GM19025 (cell line): ENCODE results near the gene BABAM1.
A peak's percentile ranks its signal among the peaks of the same experiment; 100 is the strongest.

ENCODE experiments used
- ATAC-seq: cut with Tn5 transposase; IDR thresholded peaks from one replicate; pipeline ENCODE4 v1.9.1; 2021; ENCODE audit warnings: mild to moderate bottlenecking, low read depth, moderate library complexity; ENCODE audit not compliant: unreplicated experiment

Gene BABAM1

DNA sequence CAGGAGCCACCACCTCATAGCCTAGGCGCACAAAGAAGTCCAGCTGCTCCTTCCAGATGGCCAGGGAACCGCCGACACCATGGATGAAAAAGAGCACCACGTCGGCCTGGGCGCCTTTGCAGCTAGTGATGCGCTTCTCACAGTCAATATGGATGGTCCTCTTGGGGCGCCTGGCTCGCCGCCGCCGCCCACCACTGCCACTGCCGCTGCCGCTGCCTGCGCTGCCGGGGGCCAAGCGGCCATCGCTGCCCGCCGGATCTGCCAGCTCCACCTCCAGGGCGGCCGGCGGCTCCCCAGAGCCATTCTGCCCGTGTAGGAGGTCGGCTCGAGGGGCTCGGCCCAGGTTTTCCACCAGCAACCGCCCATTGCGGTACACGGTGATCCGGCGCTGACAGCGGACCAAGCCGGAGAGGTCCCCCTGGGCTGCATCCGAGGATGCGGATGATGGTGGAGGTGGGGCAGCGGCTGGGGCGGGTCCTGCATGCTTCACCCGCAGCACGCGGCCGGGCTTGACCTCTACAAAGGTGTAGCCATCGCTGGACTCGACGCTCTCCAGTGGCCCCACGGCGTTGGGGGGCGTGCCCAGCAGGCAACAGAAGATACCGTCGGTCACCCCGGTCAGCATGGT, 33.9 kb downstream of the BABAM1 start:
- ATAC-seq: no peak

DNA sequence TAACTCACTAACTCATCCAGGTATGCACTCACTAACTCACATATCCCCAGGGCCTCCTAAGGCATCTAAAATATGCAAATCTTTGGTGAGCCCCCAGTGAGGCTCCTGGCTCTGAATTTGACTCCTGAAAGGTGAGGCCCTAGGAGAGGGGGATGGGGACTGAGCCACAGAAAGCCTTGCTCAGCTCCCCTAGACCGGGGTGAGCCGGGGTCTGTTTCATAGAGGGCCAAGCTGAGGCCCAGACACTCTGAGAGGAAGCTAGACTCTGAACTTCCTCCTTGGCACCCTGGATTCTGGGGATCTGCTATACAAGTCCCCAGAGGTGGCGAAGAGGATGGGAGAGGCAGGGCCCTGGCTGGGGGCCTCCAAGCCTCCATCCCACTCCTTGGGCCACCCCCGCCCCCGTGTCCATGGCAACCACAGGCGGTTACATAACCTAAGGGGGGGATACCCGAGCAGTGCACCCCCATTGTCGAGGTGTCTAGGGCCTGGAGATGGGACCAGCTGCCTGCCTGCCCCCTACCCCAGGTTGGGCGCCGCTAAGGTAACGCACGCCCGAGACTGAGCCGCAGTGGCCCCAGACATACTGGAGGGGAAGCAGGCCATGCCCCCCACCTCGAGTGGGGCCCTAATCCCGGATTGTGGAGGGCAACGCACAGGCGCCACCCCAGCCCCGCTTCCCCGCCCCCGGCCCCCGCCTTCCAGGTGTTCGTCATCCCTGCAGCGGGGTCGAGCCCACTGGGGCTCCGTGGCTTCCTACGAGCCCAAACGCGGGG, 35.3 kb downstream of the BABAM1 start:
- no peak for ATAC-seq

DNA sequence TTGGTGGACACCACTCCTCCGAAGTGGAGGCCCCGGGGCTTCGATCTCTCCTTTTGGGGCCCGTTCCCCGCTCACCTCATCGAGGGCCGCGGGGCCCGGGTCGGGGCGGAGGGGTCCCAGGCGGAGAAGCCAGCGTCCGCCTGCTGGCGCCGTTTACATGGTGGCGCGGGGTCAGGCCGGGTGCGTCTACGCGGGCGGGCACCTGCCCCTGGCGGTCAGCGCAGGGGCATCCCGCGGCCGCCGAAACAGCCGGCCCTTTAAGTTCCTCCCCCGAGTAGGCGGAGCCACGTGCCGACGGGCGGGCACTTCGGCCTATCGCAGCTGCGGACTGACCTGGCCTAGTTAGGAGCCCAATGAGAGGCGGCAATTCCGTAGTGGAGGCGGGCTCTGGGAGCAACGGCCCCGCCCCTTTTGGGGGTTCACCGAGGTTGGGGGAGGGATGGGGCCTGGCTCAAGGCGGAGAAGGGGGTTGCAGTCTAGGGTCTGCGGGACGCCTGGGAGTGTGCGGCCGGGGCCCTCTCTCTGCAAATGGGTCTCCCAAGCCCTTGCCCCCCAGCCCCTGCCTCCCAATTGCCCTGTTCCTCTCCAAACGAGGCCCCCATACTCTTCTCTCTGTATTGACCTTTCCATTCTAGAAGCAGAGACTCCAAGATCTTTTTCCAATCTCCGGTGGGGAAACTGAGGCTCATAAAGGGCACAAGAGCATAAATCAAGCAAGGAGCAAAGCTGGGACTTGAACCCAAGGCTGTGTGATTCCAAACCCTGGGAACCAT, 36.1 kb downstream of the BABAM1 start, which contains the start of gene ABHD8:
Gene ABHD8 (minus strand): TSS at position 259 of the 773 bp plus-strand sequence. CDS start 1,809 bp downstream, outside the sequence.
- ATAC-seq: peak; percentile 55

DNA sequence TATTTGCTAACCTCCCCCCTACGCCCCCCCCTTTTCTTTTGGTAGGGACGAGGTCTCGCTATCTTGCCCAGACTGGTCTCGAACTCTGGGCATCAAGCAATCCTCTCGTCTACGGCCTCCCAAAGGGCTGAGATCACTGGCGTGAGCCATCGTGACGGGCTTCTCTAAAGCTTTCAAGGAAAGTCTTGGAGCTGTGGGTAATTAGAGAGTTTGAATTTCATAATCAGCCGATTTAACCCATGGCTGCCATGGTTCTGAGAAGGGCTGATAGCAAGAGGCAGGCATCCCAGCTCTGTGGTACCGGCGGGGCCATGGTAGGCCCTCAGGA, 36.7 kb downstream of the BABAM1 start:
- ATAC-seq: no peak

DNA sequence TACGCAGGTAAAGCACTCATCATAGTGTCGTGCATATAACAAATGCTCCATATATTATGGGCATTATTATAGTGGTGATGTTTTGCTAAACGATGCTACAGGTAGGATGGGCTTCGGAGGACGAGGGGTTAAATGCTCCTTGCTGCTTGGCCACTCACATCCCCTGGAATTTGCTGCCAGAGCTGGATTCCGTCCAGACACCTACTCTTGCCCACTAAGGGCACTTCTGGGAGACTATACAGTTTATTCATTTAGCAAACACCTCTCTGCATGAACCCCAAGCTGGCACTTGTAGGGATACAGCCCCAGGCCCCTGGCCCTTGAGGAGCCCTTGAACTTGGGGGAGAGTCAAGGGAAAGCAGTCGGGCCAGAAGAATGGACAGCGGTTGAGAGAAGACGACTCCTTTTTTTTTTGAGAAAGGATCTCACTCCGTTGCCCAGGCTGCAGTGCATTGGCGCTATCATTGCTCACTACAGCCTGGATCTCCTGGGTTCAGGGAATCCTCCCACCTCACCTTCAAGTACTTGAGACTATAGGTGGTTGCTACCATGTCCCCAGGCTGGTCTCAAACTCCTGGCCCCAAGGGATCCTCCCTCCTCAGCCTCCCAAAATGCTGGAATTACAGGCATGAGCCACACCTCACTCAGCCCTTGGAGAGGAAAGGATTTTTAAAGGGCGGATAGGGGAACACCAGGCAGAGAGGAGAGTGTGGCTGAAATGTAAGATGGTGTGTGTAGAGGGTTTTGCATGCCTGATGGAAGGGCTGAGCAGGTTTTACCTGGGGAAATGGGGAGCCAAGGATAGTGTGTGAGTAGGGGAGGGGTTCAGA, 37.4 kb downstream of the BABAM1 start:
- ATAC-seq: no peak

DNA sequence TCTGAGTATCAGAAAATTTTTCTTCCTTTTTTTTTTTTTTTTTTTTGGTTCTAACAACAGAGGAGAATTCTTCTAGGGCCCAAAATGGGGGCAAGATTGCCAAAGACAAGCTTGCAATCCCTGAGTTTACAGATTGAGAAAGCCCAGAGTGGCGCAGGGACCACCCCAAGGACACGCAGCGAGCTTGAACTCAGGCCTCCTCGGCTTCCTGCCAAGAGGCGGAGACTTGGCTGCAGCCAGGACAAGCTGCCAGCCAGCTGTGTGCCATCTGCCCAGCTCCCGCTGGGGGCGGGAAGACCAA, 37.9 kb downstream of the BABAM1 start:
- ATAC-seq: no peak

DNA sequence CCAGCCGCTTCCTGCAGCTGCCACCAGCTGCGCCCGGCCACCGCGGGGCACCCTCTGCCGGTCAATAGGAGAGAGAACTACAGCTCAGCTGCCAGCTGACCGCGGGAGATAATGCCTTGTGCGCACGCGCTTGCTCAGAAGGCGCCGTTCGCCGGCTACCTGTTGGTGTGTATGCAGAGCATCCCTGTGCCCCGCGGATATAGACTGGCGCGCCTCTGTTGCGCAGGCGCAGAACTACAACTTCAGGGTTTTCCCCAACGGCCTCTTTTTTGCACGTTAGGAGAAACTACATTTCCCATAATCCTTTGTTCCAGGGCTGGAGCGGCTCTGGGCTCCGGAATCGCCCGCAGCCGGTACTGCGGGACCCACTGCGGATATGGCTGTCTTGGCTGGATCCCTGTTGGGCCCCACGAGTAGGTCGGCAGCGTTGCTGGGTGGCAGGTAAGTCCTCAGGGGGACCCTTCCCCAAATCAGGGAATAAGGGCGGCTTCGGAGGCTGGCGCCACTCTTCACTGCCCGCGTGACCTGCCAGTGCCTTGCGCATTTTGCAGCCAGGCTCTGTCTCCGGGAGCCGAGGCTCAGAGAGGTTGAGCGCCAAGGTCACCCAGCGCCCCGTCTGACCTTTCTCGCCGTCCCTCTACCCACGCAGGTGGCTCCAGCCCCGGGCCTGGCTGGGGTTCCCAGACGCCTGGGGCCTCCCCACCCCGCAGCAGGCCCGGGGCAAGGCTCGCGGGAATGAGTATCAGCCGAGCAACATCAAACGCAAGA, 38.5 kb downstream of the BABAM1 start, which contains the start of gene MRPL34:
Gene MRPL34 (plus strand): TSS at position 356 of the 768 bp plus-strand sequence. CDS start 21 bp downstream, at position 377.
- peak; percentile 68 for ATAC-seq

DNA sequence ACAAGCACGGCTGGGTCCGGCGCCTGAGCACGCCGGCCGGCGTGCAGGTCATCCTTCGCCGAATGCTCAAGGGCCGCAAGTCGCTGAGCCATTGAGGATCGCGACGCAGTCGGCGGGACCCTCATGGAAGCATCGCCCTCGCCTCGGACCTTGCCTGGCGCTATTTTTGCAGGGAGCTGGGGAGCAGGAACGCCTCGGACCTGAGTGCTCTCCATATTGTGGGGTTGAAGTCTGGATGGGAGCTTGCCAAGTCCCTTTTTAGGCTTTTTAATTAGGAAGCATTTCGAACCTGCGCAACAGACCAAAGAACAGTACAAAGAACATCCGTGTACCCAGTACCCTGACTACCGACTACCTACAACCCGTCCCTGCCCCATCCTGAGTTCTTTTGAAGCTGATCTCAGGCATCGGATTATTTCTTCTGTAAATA, 39.1 kb downstream of the BABAM1 start:
- ATAC-seq: no peak

DNA sequence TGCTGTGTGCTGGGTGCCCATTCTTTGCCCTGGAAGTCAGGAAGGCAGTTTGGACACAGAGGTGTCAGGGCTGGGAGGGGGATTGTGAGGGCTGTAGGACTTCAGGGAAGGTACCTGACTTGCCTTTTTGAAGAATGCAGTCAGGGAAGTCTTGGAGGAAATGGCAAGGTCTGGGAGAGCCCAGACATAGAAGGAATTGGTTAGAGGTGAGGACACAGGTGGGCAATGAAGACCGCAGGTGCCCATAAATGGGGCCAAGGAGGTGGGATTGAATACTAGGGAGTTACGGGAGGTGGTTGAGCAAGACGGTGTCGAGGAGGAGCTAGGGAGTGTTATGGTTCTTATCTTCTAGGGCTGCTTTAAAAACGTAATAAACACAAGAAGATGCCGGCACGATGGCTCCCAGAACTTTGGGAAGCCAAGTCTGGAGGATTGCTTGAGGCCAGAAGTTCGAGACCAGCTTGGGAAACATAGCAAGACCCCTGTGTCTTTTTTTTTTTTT, 40.7 kb downstream of the BABAM1 start:
- ATAC-seq: no peak

DNA sequence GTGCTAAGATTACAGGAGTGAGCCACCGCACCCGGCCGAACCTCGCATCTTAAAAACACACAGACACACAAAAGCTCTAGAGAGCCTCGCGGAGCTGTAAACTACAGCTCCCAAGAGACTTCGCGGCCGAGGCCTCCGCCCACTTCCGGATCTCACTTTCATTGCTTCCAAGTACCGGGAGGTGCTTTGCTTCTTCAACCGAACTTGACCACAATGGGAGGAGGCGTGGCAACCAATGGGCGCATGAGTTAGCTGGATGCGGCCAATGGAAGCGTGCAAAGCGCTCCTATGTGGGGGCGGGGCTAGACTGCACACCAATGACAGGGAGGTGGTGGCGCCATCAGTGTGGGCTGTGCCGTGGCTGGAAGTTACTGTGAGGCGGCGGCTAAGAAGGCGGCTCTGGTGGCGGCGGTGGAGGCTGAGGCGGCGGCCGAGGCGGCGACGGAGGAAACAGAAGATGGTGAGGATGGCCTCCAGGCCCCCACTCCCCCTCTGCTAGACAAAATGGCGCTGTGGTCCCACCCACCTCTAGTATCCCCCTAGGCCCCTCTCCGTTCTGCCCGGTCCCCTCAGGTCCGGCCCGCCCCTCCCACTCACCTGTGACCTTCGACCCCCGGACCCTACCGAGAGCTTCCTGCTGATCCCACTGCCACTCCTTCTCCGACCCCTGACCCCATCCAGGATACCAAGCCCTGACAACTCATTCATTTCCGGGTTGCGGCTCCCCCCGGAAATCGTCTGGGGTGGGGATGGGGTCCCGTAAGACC, 42.1 kb downstream of the BABAM1 start, which contains the start of gene DDA1:
Gene DDA1 (plus strand): TSS at position 366 of the 767 bp plus-strand sequence. CDS start 92 bp downstream, at position 458.
- peak; percentile 65 for ATAC-seq

DNA sequence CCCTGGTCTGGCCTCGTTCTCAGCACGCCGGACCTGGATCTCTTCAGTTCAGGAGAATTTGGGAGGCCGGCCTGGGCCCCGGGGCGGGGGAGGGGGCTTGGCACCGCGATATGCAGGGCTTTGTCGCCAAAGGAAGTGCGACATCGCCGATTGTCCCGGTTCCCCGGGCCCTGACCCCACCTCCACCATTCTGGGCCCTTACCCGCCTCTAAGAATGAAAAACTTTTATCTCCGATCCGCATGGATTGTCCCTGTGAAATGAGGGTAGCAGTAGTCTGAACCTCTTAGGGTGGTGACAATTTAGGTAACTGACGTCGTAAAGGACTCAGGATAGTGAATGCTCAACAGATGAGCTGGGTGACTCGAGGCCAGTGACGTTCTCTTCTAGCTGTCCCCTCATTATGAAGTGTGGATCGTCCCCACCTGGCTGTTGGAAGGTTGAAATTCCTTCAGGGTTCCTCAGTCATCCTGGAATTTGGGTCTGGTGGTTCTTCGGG, 42.8 kb downstream of the BABAM1 start:
- no peak for ATAC-seq

DNA sequence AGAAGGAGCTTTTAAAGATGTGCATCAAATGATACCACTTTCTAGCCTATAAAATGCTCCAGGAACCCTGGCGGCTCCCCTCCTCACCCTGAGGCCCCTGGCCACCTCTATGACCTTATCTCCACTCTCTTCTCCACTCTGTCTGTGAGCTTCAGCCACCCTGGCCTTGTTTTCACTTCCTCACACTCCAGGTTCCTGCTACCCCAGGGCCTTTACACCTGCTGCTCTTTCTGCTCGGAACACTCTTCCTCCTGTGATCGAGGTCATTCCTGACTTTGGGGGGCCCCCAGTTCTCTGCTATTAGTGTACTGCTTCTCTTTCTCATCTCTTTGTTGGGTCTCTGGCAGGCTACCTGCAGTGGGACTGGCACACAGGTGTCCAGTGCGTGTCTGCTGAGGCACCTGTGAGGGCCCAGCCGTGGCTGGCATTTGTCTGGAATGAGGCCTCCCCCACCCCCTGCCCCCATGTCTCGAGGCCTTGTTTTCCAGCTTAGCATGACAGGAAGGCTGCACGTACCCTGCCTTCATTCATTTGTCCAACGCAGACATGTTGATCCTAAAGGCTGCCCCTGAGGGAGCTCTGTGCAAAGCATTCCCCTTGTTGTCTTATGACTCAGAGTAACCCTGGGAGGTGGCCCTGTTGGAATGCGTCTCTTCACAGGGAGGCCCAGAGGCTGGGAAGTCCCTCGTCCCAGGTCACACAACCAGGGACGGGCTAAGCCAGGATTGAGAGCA, 44.4 kb downstream of the BABAM1 start:
- no peak for ATAC-seq

DNA sequence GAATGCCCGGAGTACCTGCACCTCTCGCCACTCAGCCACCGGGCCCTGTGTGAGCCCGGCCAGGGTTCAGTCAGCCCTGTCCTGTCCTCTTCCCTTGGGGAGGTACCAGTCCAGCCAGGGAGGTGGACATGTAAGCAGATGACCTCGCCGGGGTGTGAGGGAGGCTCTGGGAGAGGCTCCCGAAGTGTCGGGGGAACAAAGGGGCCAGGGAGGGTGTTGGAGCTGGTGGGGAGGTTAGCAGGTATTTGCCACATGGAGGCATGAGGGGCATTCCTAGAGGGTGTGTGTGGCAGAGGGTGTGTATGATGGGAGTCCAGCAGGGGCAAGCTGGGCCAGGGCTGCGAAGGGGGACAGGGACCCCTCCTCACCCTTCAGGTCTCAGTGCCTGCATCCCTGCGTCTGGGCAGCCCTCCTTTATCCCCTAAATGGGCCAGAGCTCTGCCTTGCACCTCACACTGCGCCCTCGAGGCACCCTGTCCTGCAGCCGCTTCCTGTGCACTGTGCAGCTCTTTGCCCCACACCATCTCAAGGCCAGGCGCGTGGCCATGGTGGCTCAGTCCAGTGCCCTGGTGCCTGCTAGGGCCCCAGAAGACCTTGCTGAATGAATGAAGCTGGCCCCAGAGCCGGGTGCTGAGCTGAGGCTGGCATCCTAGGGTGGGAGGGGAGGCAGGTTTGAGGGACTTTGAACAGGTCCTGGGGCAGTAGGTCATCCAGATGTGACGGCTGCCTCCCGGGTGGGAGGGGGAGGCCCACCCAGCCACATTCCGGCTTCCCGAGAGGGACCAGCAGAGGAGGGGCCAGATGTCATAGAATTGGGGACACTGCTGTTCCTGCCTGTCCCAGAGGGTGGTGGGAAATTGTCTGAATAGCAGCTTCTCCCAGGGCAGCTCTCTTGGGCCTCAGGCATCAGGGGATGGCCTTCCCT, 45.2 kb downstream of the BABAM1 start:
- no peak for ATAC-seq

DNA sequence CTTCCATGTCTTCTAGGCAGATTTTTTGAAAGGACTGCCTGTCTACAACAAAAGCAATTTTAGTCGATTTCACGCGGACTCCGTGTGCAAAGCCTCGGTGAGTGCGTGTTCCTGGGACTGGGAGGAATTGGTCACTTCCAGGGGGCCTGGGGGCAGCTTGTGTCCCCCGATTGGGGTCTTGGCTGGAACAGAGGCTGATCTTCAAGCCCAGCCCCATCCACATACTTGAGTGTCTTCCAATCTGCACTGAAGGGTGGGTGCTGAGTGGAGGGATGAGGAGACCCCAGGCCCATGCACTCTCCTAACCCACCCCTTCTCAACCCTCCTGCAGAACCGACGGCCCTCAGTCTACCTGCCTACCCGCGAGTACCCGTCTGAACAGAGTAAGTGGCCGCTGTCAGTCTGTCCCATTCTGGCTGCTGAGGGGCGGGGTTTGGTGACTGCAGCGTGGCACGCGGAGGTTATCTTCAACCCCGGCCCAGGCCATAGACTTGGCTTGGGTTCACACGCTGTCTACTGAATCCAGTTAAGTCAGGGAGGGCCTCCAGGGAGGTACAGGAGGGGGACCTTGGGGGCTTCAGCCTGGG, 46.9 kb downstream of the BABAM1 start:
- ATAC-seq: no peak

DNA sequence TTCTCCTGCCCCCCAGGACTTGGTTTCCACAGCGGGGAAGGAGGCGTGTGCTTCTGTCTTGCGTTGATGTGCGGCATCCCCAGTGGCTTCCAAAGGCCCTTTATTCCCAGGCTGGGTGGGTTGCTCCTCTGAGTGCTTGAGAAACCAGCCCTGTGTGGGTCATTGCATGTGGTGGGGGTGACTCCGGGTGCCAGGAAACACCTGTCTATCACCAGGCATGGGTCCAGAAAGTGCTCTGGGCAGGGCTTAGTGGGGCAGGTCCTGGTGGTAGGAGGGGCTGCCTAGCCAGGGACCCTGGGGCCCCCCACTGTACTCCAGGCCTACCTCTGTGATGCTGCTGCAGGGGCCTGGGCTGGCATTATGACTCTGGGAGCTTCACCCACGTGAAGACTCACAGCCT, 51.7 kb downstream of the BABAM1 start:
- no peak for ATAC-seq

DNA sequence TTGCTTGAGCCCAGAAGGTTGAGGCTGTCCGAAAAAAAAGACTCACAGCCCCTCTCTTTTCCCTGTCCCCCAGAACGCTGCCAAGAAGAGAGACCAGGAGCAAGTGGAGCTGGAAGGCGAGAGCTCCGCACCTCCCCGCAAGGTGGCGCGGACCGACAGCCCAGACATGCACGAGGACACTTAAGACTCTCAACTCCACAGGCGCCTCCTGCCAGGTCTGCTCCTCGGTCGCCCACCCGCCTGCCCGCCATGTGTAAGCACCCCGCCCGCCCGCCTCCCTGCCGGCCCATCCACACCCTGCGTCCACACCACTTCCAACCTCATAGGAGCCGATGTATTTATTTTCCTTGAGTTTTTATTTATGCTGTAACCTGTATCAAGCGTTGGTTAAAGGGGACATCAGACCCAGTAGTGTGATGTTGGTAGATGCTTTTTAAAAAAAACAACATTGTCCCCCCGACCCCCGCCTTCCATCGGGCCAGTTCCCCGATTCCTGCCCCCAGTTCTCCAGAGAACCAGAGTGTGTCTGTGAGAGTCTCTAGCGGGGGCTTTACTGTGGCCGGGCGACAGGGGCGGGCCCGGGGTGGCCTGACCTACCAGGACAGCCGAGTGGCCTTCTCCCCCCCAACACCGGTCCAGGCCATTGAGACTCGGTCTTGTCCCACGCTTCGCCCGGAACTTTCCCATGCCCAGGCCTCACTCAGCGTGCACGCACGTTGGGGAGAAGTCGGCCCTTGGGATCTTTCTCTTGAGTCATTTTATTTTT, 52.4 kb downstream of the BABAM1 start:
- ATAC-seq: no peak
